GM19463 (cell line): ENCODE measurements around the gene DDX51.

Experiments used
- ATAC-seq: cut with Tn5 transposase; IDR thresholded peaks from one replicate; pipeline ENCODE4 v1.9.1; 2021; ENCODE audit warnings: mild to moderate bottlenecking, moderate library complexity; ENCODE audit not compliant: unreplicated experiment

Gene DDX51, protein sequence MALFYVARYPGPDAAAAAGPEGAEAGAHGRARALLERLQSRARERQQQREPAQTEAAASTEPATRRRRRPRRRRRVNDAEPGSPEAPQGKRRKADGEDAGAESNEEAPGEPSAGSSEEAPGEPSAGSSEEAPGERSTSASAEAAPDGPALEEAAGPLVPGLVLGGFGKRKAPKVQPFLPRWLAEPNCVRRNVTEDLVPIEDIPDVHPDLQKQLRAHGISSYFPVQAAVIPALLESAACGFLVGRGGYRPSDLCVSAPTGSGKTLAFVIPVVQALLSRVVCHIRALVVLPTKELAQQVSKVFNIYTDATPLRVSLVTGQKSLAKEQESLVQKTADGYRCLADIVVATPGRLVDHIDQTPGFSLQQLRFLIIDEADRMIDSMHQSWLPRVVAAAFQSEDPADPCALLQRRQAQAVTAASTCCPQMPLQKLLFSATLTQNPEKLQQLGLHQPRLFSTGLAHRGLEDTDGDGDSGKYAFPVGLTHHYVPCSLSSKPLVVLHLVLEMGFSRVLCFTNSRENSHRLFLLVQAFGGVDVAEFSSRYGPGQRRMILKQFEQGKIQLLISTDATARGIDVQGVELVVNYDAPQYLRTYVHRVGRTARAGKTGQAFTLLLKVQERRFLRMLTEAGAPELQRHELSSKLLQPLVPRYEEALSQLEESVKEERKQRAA

GRCh38 chr12:132144115-132144809 lies at the start of gene DDX51, which contains the start of gene NOC4L:
Gene DDX51, minus strand, starts transcription at chr12:132144319. Its CDS starts 23 bp downstream, at chr12:132144296.
Gene NOC4L, plus strand, starts transcription at chr12:132144457. Its CDS starts 32 bp downstream, at chr12:132144489.
- ATAC-seq, result peak; percentile 91

- no peak for ATAC-seq
Measured at GRCh38 chr12:132191715-132192553, 47.8 kb upstream of the DDX51 start.

DNA sequence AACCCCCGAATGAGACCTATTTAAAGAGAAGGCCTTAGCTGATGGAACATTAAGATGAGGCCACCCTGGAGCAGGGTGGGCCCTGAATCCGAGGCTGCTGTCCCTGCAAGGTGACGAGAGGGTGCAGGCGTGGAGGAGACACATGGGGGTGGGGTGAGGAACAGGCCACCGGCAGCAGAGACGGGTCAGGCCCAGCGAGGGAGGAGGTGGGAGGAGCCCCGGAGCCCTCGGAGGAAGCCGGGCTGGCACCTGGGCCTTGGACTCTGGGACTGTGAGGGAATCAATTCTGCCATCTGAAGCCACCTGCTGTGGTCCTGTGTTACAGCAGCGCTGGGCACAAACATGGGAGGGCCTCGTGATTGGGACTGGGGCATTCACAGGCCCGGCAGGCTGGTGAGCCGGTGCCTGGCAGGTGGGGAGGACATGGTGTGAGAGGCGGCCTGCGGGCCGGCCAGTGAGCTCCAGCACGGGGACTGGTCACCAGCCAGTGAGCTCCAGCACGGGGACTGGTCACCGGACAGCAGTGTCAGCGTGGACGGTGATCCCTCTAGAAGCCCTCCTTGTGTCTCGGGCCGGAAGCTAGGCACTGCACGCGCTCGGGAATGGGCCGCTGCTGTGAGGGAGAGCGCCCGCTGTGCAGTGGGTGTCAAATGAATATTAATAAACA lies 46.8 kb upstream of the DDX51 start:
- no peak for ATAC-seq

DNA sequence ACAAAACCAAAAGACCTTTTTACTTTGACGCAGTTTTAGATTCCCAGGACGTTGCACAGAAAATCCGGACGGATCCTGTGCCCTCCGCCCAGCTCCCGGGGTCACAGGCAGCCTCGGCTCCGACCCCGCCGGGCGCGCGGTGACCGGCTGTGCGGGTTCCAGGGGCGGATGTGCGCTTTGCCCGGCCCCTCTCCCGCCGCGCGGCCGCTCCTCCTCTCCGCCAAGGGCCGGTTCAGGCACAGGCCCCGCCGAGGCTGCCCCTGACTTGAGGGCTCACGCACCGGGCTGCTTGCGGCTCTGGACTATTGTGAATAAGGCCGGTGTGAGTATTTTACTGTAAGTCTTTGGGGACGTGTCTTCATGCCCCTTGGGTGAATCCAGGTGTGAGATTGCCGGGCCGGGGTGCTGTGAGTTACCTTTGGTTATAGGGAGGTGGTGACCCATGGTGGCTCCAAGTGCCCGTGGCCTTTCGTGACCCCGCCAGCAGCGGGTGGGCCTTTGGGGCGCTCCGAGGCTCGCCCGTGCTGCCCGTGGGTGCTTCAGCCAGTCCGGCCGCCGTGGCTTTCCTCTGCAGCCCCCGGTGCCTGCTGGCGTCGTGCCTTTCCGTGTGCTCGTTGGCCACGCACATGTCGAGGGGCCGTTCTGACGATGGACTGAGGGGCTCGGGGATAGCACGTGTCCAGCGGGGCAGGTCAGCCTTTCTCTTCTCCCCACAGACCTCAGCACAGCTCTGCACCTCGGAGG lies 46.1 kb upstream of the DDX51 start:
- ATAC-seq, result peak; percentile 17

DNA sequence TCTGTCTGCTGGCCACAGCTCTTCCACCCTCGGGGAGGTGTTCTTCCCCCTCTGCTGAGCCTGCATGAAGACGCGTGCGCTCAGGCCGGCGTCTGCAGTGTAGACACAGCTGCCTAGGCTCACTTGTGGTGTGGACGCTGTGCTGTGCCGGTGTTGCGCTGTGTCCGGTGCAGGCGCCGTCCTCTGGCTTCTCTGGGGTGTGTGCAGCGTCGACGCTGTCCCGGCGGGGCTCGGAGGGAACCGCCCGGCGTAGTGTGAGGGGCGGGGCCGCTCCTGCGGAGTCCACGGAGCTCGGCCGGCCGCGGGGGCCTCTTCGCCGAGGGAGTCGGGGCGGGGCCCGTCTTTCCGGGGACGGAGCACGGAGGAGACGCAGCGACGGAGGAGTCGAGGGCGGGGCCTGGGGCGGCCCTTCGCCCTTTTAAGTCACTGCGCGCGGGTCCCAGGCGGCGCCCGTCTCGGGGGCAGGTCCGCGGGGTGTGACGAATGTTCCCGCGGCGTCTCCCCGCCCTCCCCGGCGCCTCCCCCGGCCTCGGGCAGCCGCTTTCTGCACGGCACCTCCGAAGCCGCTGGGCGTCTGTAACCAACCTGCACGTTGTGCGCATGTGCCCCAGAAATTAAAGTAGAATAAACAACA lies 45.4 kb upstream of the DDX51 start:
- peak; percentile 95 for ATAC-seq

- no peak for ATAC-seq
Measured at GRCh38 chr12:132188916-132189325, 44.8 kb upstream of the DDX51 start.

- ATAC-seq, result no peak
Measured at GRCh38 chr12:132188451-132188901, 44.4 kb upstream of the DDX51 start.

DNA sequence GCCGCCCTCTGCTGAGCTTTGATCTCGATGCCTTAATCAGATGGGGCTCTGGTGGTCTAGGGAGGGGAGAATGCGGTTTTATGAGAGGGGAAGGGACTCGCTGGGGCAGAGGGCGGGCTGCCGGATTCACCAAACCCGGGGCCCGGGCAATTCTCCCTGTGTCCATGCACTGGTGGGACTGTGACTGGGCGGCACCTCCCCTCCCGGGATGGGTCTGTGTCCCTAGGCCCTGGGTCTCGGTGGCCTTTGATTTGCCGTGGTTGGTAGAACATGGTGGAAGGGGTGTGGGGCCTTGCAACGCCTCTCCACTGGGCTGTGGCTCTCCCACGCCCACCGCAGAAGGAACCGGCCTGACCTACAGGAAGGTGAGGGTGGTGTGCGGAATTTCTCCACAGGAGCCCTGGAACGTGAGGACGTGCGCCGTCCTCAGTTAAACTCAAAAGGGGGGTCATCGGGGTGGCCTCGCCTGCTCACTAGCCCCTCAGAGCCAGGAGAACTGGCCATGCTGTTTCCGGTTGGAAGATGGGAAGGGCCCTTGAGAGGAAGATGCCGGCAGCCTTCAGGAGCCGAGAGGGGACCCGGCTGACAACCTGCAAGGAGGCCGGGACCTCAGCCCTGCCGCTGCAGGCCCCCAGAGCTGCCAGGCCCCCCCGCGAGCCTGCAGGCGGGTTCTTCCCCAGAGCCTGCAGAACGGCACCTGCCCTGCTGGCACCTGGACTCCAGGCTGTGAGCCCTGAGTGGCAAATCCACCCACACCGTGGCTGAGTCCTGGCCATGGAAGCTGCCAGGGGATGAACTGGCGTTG lies 43.7 kb upstream of the DDX51 start:
- ATAC-seq, result no peak

GRCh38 chr12:132186857-132187620 lies 42.9 kb upstream of the DDX51 start:
- no peak for ATAC-seq

DNA sequence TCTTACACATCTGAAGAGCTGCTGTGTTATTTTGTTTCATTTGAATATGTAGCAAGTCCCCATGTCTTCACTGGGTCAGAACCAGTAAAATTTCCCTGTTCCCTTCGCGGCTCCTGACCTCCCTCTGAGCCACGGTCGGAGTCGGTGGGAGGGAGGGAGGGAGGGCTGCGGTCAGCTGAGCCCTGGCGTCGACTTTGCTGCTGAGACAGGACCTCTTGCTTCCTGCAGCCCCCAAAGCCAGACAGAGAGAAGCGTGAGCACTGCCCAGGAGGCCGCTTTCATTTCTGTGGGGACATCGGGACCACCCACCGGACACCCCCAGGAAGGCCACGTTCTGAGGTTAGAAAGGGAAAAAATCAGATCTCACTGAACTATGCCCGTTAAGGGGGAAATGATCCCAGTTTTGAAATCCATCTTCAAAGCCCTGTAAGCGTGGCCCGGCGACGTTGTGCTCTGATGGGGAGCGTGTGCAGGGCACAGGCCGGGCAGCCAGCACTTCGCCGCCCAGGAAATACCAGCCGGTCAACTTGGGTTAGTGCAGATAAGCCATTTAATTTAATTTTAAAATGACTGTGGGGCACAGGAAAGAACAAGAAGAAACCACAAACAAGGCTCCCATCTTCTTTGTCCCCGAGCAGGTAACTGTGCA lies 42.2 kb upstream of the DDX51 start:
- no peak for ATAC-seq

- ATAC-seq, result no peak
Measured at GRCh38 chr12:132185705-132186104, 41.6 kb upstream of the DDX51 start.

GRCh38 chr12:132182711-132183365 lies 38.7 kb upstream of the DDX51 start:
- ATAC-seq, result no peak

GRCh38 chr12:132182206-132182710 lies 38.1 kb upstream of the DDX51 start:
- ATAC-seq, result no peak

DNA sequence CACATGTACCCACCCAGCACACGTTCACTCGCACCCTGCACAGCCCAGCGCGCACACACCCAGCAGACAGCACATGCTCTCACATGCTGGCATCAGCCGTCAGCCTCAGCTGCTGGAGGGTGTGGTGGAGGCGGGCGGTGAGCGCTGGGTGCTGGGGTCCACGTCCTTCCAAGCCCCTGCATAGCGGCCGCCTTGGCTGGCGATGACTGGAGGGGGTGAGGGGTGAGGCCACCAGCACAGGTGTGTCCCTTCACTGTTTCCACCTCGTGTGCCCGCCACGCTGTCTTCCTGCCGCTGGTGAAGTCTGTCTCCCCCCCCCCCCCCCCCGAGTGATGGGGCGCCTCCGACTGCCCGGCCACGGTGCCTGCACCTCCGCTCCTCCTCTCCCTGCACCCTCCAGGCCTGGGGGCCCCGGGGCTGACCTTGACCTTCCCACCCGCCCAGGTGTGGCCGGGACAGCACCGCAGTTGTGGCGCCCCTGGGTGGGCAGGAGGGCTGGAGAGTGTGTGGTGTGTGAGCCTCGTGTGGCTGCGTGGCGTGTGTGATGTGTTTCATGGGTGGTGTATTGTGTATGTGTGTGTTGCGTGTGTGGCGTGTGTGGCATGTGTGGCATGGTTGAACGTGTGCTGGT lies 37.6 kb upstream of the DDX51 start:
- no peak for ATAC-seq

- ATAC-seq, result no peak
Measured at GRCh38 chr12:132180648-132181546, 36.8 kb upstream of the DDX51 start.
